Stimulated activated CD4-positive, alpha-beta T cell treated with anti-CD3 and anti-CD28 coated beads, Interleukin-2, amount 100 ng/mL, for 24 hours (primary cell): ENCODE measurements around the gene IPPK.
"Not testable (repeated sequence)": the region's sequence is repeated elsewhere in the genome, so short reads cannot be mapped to it uniquely, and the experiment has no call there.

ENCODE experiments used
- DNase-seq, 2 donors: peaks; one replicate each; pipeline ENCODE4 v3.0.0-alpha.2; 2020

The IPPK gene

DNA sequence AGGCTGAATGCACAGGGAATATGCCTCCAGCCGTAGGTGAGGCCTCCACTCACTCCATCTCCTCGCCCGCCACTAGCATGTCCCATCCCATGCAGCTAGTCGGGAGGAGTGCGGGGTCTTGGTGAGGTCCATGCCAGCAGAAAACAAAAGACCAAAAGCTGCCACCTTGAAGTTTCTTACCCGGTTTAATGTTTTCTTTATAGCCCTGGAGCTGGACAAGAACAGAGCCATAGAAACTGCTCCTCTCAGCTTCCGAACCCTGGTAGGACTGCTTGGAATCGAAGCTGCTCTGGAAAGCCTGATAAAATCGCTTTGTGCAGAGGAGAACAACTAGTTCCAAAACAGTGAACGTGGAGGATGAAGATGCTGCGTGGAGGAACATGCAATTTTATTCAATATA, 57.1 kb downstream of the IPPK start:
- DNase-seq, result no peak

DNA sequence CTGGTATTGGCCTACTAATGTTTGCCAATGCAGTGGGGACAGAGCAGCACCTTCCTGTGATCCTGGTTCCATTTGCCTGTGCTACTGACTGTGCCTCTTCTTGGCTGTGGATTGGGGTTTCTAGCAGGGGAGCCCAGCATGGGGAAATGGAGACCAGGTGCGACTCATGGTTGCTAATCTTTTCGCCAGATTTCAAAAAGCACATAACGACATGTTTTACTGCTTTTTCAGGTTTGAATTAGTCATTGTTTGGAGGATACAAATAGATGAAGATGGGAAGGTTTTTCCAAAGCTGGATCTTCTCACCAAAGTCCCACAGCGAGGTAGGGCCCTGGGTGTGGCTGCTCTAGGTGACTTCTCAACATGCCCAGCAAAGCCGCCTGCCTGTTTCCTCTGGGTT, 57.6 kb downstream of the IPPK start:
- no peak for DNase-seq

DNA sequence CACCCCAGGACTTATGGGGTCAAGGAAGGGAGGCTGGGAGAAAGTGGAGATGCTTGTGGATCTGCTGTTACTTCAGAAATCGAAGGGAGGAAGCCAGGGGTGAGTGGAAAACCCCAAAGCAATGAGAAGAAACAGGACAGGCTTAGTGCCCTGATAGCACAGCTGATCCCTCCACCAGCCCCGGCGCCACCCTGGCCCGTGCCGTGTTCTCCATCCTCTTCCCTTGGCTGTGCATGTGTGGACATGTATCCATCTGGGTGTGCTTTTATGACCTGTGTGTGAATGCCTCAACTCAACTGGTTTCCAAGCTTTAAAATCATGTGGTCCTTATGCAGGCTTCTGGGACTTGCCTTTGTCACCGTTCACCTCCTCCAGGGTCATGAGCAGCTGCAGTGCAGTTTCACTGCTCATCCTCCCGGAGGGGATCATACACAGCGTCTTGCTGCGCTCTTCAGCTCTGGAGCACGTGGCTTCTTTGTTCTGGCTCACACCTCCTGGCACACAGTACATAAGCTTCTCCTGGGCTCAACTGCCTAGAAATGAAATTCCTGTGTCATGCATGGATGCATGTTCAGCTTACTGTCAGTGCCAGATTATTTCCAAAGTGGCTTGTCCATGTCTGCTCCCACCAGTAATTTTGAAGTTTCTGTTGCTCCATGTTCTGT, 58.2 kb downstream of the IPPK start:
- DNase-seq, result no peak

DNA sequence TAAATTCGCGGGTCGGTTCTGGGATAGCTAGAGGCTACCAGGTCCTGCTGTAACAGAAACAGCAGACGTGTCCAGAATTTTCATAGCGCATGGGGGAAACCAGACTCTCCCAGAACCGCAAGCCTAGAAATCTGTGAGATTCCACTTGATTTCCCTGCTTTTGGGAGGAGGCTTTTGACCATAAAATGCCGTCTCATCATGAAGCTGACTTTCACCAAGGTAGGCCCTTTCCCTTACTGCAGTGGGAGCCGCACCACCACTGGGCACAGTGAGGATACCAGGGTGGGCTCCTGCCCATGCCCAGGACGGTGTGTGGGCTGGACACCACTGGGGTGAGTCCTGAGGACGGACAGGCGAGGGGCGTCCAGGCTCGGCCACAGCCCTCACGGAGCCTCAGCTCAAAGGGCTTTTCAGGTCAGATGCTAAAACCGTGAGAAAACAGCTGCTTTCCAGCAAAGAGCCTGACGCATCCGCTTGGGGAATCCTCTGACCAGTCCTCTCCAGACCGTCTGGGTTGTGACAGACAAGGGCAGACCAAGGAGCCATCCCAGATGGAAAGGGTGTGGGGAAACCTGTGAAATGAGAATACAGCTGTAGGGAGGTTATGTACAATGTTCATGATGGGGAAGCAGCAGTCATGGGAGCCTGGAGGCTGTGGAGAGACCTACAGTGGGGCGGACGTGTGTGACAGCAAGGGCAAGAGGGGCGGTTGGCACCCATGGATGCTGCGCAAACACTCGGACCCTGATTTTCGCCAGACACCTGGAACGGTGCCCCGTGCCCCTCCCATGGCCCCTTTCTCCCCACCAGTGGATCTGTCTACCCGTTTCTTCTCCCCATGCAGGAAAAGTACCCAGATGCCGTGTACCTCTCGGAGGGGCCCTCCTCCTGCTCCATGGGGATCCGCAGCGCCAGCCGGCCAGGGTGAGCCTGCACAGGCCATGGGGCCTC, 59.2 kb downstream of the IPPK start:
- DNase-seq, result no peak

DNA sequence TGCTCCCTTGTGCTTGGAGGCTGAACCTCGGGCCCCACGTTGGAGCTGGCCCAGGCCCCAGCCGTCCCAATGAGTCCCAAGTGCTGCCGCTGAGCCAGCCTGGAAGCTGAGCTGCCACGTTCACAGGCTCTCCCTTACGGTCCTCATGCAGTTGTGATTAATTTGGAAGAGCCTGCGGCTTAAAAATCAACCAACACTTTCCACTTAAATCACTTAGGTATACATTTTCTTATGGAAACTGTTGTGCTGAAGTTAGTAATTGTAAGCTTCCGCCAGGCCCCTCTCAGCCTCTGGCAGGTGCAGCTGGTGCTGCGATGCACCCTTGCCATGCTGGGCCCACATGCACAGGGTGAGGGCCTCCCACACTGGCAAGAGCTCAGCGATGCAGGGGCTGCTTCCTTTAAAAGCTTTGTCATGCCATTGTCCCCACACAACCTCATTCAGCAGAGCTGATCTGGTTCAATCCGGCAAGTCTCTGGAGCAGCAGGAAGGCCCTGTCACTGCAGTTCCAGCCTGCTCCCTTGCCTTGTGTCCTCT, 61.0 kb downstream of the IPPK start:
- no peak for DNase-seq

DNA sequence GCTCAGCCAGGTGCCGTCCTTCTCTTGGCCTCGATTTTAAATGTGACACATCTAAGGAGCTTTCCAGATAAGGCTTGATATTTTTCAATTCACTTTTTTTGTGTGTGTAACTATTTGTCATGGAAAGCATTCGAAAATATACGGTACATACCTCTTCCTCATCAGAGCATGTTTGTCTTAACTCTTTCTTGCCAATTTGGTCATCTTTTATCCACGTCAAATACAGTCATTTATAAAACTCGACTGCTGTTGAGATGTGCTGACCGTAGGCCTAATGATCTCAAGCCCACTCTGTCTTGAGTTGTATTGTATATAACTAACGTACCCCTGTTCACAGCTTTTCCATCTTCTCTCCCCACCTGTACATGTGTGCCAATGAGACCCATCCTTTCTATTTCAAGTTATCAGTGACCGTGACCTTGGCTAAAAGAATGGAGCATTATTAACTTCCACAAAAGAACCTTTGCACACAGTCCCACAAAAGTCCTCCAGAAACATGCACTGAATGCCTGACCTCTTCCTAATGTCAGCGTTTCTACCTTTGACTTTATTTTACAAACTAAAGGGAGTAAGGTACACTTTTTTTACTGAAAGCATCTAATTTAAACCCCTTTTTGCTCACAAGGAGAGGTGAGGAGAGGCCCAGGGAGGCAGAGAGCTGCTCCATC, 61.6 kb downstream of the IPPK start:
- DNase-seq, result no peak

DNA sequence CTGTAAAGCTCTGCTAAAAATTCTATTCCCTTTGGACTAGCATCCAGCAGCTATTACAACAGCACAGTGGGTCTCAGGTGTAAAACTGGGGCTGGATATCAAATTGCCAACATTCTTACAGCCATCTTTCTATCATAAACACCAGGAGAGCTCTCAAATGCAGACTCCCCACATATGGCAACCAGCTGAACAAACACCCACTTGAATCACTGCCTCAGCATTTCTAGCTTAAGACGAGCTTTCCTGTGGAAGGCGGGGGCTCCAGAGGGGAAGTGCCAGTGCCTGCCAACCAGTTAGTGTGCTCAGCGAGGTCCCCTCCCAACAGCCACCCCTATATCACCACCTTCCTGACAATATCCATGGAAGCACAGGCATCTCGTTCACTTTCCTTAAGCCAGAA, 62.2 kb downstream of the IPPK start:
- DNase-seq, result no peak

DNA sequence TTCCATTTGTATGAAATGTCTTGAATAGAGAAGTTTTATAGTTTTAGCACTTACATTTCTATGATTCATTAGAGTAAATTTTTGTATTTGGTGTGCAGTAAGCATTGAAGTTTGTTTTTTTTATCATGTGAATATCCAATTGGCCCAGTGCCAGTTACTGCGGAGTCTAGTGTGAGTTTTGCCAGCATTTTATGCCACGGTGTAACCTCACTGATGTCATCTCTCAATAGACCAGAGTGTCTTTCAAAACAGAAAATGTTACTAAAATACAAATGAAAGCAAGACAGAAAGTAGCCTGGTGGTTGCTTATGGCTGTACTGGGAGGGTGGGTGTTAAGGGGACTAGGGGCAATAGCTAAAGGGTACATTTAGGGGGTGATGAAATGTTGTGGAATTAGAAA, 62.8 kb downstream of the IPPK start:
- DNase-seq, result no peak

DNA sequence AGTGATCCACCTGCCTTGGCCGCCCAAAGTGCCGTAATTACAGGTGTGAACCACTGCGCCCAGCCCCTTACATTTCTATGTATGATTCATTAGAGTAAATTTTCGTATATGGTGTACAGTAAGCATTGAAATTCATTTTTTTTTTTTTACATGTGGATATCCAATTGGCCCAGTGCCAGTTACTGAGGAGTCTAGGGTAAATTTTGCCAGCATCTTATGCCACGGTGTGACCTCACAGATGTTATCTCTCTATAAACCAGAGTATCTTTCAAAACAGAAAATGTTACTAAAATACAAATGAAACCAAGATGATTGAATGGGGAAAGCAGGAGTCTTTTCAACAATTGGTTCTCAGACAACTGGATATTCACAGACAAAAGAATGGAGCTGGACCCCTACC, 64.7 kb downstream of the IPPK start:
- DNase-seq, result no peak

DNA sequence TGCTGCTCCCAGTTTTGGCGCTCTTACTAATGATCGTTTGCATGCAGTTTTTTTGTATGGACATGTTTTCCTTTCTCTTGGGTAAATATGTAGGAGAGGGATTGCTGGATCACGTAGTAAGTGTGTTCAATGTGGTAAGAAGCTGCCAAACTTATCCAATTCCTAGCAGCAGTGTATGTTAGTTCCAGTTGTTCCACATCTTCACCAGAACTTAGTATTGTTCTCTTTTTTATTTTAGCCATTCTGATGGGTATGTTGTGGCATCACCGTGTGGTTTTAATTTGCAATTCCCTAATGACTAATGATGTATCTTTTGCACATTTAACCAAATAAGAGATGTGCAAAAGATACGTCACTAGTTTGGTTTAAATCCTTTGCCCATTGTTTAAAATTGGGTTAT, 65.9 kb downstream of the IPPK start:
- no peak for DNase-seq

DNA sequence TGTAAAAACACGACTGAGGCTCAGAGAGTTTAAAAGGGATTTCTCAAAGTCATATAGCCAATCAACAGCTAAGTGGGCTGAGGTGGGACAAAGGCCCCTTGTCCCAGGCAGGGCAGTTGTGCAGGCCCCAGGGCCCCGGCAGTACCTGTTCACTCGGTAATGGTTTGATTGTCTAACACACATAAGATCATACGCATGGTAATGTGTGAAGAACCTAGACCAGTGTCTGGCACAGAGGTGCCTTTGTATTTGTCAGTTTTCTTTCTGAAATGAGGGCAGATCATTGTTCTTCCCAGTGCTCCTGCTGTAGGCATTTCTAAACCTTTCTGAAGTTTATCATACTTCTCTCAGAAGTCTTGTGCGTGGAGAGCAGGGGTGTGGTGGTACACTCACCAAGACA, 66.8 kb downstream of the IPPK start:
- no peak for DNase-seq

DNA sequence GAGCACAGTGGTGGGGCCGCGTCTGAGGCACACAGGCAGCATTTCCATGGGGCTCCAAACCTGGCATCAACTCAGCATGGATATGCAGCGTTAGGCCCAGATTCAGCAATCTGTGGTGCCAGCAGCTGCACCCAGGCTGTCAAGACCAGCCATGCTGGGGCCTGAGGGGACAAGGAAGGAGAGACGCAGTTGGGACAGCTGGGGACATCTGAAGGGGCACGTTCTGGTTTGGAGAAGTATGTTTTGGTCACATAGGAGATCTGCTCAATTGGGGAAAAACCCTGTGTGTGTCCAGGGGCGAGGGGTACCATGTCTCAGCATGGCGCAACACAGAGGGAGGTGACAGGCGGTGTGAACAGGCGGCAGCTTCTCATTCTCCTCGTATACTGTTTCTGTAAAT, 67.5 kb downstream of the IPPK start:
- DNase-seq, result no peak

DNA sequence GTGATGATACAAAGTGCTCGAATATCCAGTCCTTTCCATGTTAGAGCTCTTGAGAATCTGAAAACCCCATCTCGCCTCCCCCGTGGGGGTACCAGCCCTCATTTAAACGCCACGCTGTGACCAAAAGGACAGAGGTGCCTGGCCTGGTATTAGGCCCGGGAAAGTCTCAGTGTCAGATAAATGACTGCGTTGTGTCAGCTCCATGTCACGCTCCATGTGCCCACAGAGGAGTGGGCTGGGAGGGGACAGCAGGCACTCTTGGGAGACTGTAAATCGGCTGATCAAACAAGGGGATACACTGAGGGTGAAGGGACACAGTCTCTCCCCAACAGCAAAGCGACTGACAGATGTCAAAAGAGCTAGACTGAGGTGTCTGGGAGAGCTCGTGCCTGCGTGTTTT, 68.5 kb downstream of the IPPK start:
- no peak for DNase-seq

DNA sequence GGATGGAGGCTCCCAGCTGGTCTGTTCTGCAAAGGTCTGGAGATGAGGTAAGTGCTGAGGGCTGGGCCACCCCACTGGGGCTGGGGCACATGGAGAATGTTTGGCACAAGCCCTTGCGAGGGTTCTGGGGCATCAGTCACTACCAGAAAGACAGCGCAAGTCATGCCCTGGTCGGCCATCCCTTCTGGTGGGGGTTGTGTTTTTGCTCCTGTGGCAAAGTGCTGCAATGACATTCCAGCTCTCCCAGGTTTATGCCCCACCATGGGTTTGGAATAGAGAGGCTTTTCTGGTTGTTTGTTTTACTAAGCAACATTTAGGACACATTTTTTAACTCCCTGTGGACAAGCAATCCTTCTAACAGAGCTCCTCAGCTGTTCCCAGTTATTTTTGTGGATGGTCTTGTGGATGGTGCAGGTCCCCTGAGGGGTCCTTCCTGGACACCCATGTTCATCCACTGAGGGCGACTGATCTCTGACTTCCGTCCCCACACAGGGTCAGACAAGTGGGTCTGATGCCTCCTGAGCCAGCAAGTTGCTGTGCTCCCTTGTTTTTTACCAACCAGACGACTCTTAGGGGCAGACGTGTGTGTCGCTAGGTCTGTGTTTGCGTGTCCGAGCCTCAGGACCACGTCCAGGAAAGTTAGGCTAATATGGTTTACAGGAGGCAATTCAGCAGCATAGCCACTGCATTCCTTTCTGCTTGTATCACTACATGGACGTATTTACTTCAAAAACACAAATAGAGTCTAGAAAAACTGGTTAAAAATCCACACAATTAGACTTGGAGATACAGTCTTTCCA, 69.3 kb downstream of the IPPK start:
- no peak for DNase-seq

DNA sequence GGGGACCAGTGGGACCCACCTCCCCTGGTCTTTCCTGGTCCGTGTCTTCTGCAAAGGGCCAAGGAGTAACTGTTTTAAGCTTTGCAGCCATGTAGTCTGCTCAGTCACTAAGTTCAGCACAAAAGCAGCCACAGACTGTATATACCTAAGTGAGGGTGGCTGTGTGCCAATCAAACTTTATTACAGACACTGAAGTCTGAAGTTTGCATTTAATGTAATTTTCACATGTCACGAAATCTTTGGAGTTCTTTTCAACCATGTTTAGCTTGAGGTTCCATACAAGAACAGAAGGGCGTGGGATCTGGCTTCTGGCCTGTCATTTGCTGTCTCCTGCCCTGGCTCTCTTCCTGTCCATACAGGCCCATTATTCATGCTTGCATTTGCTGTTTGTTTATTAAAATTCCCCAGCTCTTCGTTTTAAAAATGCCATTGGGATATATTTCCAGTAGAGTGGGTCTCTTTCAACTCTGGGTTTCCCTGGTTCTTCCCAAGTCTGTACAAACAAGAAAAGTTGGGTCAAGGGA, 69.9 kb downstream of the IPPK start:
- DNase-seq, result no peak

DNA sequence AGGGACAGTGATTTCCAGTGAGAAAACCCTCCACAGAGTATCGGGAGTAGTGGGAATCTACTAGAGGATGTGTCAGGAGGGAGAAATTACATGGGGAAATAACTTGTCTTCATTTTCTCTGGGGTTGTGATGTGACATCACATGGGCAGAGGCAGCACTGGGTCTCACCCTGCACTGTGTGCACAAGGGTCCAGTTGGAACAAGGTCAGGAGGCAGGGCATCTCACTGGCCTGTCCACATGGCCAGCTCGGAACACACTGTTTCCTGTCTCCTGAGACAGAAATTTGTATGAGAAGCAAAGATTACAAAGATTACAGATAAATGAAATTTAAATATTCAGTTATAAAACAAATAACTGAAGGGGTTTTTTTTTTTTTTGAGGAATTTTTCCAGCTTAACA, 71.5 kb downstream of the IPPK start:
- DNase-seq, result no peak

DNA sequence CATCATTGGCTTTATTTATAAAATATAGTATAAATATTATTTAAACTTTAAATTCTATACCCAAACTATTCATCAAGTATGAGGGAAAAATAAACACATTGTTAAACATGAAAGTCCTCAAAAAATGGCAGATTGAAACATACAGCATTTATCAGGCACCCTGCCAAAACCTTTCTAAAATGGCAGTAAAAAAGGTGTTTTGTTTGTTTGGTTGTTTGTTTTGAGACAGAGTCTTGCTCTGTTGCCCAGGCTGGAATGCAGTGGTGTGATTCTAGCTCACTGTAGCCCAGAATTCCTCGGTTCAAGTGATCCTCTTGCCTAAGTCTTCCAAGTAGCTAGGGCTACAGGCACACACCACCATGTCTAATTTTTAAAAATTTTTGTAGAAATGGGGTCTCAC, 74.0 kb downstream of the IPPK start:
- DNase-seq, result no peak

DNA sequence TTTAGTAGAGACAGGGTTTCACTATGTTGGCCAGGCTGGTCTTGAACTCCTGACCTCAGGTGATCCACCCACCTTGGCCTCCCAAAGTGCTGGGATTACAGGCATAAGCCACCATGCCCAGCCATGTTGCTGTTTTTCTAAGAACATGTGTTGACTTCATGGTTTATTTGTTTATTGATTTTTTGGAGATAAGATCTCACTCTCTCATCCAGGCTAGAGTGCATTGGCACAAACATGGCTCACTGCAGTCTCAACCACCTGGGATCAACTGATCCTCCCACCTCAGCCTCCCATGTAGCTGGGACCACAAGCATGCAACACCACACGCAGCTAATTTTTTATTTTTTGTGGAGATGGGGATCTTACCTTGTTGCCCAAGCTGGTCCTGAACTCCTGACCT, 74.9 kb downstream of the IPPK start:
- DNase-seq, result not testable (repeated sequence)

DNA sequence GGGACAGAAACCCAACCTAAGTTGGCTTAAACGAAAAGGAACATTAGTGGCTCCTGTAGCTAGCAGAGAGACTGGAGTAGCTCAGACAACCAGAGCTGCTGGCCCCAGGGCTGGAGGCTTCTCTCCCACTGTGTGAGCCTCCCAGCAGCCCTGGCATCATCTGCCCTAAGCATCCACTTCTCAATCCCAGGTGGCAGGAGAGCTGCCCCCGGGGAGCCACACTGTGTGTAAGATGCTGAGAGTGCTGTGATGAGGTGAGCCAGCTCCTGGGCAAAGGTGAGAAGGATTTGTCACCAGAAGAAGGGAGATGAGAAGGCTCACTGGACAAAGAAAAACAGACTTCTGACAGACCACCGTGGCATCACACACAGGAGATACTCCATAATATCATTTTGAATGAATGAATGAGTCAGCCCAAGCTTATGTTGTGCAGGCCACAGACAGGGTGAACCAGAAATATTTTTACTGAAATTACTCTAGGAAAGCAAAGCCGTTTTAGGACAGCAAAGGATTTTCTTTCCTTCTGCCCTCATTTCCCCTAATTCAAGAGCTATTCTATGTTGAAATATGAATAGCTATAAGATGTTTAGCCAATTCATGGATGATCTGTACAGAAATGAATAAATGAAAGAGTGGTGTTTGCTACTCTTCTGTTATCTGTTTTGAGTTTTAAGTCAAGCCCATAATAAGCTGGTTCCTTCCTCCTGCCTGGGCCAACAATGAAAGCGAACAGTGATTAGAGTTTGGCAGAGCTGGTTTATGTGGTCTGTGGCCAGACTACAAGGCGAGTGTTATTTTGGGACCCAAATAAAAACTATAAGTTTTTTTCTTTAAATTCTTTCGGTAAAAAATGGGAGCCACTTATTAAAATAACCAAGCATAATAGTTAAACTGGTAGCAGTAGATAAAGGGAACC, 76.7 kb downstream of the IPPK start:
- no peak for DNase-seq

DNA sequence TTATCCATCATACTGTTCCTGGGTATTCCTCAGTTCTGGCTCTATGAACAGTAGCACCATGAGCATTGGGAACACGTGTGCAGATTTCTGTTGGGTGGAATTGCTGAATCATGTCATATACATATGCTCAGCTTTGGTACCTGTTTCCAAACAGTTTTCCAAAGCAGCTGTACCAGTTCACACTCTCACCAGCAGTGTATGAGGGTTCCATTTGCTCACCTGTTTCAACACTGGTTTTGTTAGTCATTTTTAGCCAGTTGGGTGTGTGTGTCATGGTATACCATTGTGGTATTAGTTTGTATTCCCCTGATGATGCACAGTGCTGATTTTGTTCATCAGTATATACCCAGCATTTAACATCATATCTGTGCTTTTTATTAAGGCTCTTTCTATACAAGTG, 77.4 kb downstream of the IPPK start:
- no peak for DNase-seq

DNA sequence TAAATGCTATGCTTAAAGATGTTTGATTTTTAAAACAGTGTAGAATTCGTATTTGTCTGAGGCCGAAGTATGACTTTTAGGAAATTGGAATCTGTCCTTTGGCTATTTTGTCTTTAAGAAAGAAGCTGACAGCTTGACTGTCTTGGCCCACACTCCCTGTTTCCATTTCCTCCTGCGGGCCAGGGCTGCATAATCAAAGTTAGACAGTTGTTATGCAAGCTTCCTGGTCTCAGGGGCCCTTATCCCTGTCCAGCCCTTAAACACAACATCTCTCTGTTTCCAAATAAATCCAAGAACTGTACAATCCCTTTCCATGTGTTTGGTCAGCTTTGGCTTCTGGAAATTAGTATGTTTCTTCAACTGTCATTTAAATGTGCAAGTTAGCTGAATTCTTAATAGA, 79.6 kb downstream of the IPPK start:
- no peak for DNase-seq
